GM21737 (cell line): Measurements from ENCODE around the gene SLC41A3.
A peak's percentile ranks its signal among the peaks of the same experiment; 100 is the strongest.

Experiments
- ATAC-seq: cut with Tn5 transposase; IDR thresholded peaks from one replicate; pipeline ENCODE4 v1.9.1; 2021; ENCODE audit warnings: mild to moderate bottlenecking, moderate library complexity; ENCODE audit not compliant: unreplicated experiment

SLC41A3 gene

GRCh38 chr3:126083913-126084767 lies at the start of gene SLC41A3:
Gene SLC41A3, minus strand, starts transcription at chr3:126084124. Its CDS starts 15,905 bp downstream, at chr3:126068219.
- peak; percentile 94 for ATAC-seq

- ATAC-seq: no peak
Measured at GRCh38 chr3:126133606-126134005, 49.7 kb upstream of the SLC41A3 start.

GRCh38 chr3:126132751-126133511 lies 49.0 kb upstream of the SLC41A3 start:
- no peak for ATAC-seq

DNA sequence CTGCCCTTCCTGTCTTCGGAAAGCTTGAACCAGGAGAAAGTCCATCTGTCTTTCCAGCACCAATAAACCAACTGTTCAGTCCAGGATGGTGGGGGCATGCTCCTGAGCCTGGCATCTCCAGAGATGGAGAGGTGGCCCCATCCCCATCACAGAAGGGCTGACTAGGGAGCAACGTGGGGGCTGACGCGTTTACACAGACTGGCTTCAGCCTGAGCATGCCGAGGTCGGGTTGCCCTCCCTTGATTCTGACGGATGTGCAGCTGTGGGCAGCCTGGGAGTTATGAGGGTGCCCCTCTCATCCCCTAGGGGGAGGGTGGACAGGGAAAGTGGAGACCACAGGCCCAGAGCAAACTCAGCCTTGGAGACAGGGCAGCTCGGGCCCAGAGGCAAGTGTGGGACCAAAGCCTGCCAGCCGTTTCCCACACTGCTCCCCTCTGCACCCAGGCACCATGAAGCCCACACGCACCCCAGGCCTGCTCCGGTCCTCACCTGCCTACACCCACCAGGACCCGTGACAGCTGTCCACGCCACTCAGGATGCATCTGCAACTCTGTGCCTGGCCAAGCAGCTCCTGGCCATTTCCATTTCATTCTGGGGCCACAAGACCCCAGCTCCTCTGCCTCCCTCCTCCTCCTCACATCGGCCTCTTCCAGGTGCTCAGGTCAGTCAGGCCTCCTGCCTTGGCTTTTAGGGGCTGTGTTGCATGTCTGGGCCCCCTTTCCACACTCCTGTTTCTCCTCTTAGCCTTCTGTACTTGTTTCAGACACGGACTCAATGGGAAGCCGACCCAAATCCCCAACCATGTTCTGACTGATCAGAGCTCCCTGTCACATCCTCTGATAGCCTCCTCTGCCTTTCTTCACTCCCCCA lies 48.2 kb upstream of the SLC41A3 start:
- no peak for ATAC-seq

DNA sequence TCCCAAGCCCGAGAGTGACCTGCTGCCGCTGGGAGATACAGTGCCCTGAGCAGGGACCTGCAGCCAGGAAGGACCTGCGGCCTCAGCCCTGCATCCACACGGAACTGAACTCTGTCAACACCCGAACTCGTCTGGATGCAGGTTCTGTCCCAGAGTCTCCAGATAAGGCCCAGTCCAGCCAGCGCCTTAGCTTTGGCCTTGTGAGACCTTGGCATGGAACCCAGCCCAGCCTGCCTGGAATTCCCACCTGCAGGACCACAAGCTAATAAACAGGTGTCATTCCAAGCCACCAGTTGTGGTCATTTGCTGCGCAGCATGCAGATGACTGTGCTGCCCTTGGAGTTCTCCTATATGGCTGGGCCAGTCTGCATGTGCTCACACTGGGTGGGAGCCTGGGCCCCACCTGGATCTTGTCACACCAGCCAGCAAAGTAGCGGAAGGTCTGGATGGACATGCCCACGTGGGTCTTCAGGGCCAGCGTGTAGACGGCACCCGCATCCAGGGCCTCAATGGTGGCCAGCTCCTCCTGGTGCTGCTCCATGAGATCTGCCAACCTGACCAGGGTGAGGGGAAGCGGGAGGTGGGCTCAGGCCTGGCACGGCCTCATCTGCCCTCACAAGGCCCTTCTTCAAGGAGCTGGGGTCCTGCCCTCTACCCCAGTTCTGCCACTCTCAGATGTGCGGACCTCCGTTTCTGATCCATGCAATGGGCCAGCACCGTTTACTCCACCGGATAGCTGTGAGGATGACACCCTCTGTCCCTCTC lies 47.2 kb upstream of the SLC41A3 start:
- no peak for ATAC-seq

- ATAC-seq: no peak
Measured at GRCh38 chr3:126130081-126130855, 46.3 kb upstream of the SLC41A3 start.

DNA sequence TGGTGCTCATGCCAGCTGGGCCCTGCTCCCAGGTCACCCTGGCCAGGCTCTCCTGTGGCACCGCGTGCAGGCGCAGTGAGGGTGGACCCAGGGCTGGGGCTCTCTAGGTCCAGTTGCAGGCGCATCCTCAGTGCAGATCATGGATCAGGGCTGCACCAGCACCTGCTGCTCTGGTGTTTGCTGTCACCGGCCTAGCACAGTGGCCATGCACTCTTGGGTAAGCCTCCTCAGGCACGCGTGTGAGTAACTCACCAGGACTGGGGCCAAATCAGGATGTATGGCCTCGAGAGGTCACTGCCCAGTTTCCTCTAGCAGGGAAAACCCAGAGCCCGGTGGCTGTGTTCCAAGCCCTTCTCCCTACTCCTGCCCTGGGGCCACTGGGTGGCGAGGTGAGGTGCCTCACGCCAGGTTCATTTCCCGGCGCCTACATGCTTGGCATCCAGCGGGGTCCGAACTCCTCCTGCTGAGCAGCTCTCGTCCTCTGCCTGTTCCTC lies 45.5 kb upstream of the SLC41A3 start:
- no peak for ATAC-seq

GRCh38 chr3:126128504-126129397 lies 44.8 kb upstream of the SLC41A3 start:
- no peak for ATAC-seq

DNA sequence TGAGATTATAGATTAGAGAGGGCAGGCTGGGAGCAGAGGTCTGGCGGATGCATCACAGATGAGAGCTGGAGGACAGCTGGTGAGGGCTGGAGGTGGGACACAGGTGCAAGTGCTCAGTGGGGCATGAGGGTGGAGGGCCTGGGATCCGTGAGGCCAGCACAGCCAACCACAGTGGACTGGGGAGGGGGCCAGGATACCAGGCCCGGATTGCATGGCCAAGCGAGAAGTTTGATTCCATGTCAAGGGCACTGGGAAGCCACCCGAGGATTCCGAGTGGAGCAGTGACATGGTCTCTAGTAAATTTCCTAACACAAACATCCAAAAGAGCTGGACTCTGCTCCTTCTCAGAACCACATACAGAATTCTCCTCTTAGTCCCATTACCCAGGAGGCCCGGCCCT lies 44.0 kb upstream of the SLC41A3 start:
- no peak for ATAC-seq

- no peak for ATAC-seq
Measured at GRCh38 chr3:126127452-126127851, 43.5 kb upstream of the SLC41A3 start.

DNA sequence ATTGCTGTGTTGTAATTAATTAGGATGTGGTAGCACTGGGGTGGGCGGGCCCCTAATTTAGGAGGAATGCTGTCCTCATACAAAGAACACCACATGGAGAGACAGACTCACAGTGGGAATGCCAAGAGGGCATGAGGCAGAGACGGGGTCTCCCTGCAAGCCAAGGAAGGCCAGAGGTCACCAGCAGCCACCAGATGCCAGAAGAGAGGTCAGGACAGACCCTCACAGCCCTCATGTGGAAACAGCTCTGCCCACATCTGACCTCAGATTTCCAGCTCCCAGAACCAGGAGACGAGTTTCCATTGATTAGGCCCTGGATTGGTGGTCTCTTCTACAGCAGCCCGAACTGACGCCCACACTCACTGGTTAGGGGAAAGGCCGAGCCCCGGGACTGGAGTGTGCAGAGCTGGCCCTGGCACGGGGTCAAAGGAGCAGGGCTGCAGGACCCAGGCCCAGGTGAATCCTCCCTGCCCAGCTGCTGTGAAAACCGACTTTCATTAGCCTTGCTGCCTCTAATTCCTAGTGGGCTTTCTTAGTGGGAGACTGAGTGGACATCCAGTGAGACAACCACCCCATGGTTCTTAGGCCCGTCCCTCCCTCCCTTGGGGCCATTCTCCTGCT lies 43.0 kb upstream of the SLC41A3 start:
- no peak for ATAC-seq

DNA sequence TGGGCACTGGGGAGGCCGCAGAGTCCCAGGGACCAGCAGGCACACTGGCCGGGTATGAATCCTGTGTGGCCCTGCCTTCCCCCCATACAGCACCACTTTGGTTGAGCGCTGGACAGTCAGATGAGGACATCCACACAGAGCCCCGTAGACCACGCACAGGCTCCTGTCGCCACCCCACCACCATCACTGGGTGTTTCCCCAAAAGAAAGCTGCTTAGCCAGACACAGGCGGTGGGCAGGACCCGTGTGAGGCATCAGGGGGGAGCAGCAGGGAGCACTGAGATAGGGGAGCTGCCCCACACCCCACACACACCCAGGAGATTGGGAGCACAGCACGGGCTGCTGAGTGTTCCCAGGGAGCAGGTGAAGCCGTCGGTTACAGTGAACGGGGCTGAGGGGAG lies 42.4 kb upstream of the SLC41A3 start:
- no peak for ATAC-seq

- ATAC-seq: no peak
Measured at GRCh38 chr3:126125781-126126251, 41.9 kb upstream of the SLC41A3 start.

DNA sequence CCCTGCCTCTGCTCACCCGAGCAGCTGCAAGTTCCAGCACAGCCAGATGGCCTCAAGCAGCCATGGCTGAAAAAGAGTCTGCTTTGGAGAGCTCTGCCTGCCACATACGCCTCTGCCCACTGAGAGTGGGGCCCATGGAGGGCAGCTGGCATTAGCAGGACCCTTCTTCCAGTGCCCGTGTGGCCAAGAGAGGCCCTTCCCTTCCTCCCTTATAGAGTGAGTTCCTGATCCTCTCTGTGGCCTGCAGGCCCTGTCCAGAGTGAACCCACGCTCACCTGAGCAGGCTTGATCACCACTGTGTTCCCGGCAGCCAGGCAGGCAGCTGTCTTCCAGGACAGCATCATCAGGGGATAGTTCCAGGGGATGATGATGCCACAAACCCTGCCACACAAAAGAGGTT lies 41.4 kb upstream of the SLC41A3 start:
- no peak for ATAC-seq

DNA sequence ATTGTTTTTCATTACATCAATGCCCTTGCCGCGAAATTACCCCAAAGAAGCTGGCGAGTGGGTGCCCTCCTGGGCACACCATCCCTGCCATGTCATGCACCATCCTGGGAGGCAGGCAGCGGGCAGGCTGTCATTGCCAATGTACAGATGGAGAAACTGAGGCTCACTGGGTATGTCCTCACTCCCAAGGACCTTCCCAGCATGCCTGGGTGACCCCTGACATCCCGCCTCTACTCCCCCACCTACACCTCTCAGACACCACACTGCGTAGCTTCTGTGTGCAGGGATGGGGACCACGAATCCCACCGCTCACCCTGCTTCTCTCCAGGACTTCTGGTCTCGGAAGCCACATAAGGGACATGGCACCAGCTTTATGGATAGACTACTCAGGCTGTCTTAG lies 41.0 kb upstream of the SLC41A3 start:
- no peak for ATAC-seq

- ATAC-seq: no peak
Measured at GRCh38 chr3:126124148-126124868, 40.4 kb upstream of the SLC41A3 start.

- ATAC-seq: no peak
Measured at GRCh38 chr3:126121632-126122031, 37.7 kb upstream of the SLC41A3 start.
